Measurements from ENCODE around the gene RBMS3. TPM values are rescaled to one million over a fixed set of nuclear protein-coding genes. Genes with fewer than 3 reads are reported as not detected.

Gene RBMS3
- total and polyA plus RNA-seq, 2 of the 8 experiments (the other 6 are each of a cell fraction or from before 2014, with no cell fraction given): 3.7 to 6.9 TPM

- H2BK12ac ChIP-seq (ENCODE audit: low read depth, low read length): no peak overlapping the region
Observed at GRCh38 chr3:29397406-29397805, 116.5 kb downstream of the RBMS3 start.

More at GRCh38 chr3:29397406-29397805, 116.5 kb downstream of the RBMS3 start:
- Histone ChIP-seq H4K20me1 (replicated peaks in 1 of 2; ENCODE audit: control insufficient read depth in 1 of 2, insufficient read depth in 2 of 2, low read length in 2 of 2) (no peaks in the 10 kb centered on the region), H4K8ac (ENCODE audit: extremely low read depth, insufficient read depth, low read length) (no peak overlapping the region), H2BK20ac (ENCODE audit: low read length) (no peak overlapping the region), H2BK15ac (ENCODE audit: low read length) (no peak overlapping the region), H3K4me3 (ENCODE audit: extremely low read depth in 1 of 4, insufficient read depth in 2 of 4, low read depth in 3 of 4, low read length in 4 of 4) (no peak overlapping the region), H4K91ac (replicated peaks; ENCODE audit: insufficient read length, low read length) (no peak overlapping the region), H3K9me3 (ENCODE audit: insufficient read depth in 2 of 2, low read depth in 1 of 2, low read length in 1 of 2) (peaks cover 5 to 12% of the 10 kb centered on the region in 2 experiments; a peak in 3 of 4 replicates), H3K9ac (replicated peaks in 1 of 4; ENCODE audit: extremely low read depth in 1 of 4, low read depth in 3 of 4, low read length in 3 of 4) (no peak overlapping the region), H3K79me2 (ENCODE audit: control insufficient read depth in 1 of 2, insufficient read depth in 2 of 2, low read length in 2 of 2) (no peaks in the 10 kb centered on the region), H3K4ac (replicated peaks; ENCODE audit: insufficient read length, low read depth, low read length) (no peak overlapping the region), H3K14ac (ENCODE audit: insufficient read length) (no peak overlapping the region), H3K79me1 (ENCODE audit: low read depth, low read length) (no peaks in the 10 kb centered on the region), H3K56ac (replicated peaks; ENCODE audit: insufficient read length, low read depth, low read length) (no peak overlapping the region), H3K18ac (ENCODE audit: extremely low read depth, low read length) (no peak overlapping the region), H4K5ac (ENCODE audit: insufficient read length, low read depth, low read length) (no peak overlapping the region), H2BK120ac (replicated peaks; ENCODE audit: low read depth, low read length) (no peak overlapping the region), H2AFZ (ENCODE audit: low read length) (no peak overlapping the region), H3K23me2 (ENCODE audit: low read depth, low read length) (no peaks in the 10 kb centered on the region), H3K4me2 (ENCODE audit: insufficient read depth in 1 of 2, low read depth in 2 of 2, low read length in 2 of 2) (no peak overlapping the region), H2BK5ac (ENCODE audit: low read depth, low read length) (no peak overlapping the region), H3K23ac (ENCODE audit: insufficient read length) (no peak overlapping the region), H3K27me3 (replicated peaks in 1 of 4; ENCODE audit: control insufficient read depth in 3 of 4, extremely low read depth in 1 of 4, insufficient read depth in 3 of 4, low read length in 3 of 4) (no peaks in the 10 kb centered on the region), H3K36me3 (ENCODE audit: control insufficient read depth in 2 of 4, insufficient read depth in 4 of 4, low read length in 3 of 4) (no peaks in the 10 kb centered on the region; a peak in 2 of 8 replicates), H3K4me1 (replicated peaks in 1 of 4; ENCODE audit: control insufficient read depth in 3 of 4, insufficient read depth in 4 of 4, low read length in 3 of 4) (no peaks in the 10 kb centered on the region), H3K27ac (ENCODE audit: low read depth, low read length) (no peak overlapping the region), H2AK5ac (ENCODE audit: low read depth, low read length) (no peak overlapping the region)
- DNase-seq (ENCODE audit: low read depth in 1 of 2, low spot score in 2 of 2): no peak
- 94% methylated on average over 3 of the region's 3 CpGs; no CpG with 5 or more reads in 1 of the 2 experiments for WGBS, 2 experiments (ENCODE audit: extremely low coverage in 1 of 2, insufficient coverage in 1 of 2, insufficient read length in 1 of 2, insufficient replicate concordance in 2 of 2, low coverage in 1 of 2, low lambda C conversion rate in 2 of 2, missing lambda C conversion rate in 1 of 2)
- CTCF ChIA-PET (ENCODE audit: partially characterized antibody): interaction anchor here (0.9 kb wide), 1 partner anchor 481 kb away, joined by 3 read pairs; no protein-coding TSS in a partner anchor
- no peak for FAIRE-seq
- TF ChIP-seq RXRA (IDR thresholded peaks at IDR 0.05; ENCODE audit: insufficient read depth, low read depth, low read length): no peak
- no peak for TF ChIP-seq POLR2A (IDR thresholded peaks at IDR 0.05; ENCODE audit: control extremely low read depth in 1 of 2, low read depth in 2 of 2, low read length in 2 of 2)
- TF ChIP-seq TCF12 (IDR thresholded peaks at IDR 0.05; ENCODE audit: low read depth, low read length): no peak
- TF ChIP-seq CTBP2 (IDR thresholded peaks at IDR 0.05; ENCODE audit: borderline replicate concordance, insufficient read depth, insufficient read length, low read length): no peak
- no peak for TF ChIP-seq MAX (IDR thresholded peaks at IDR 0.05)
- TF ChIP-seq CREB1 (IDR thresholded peaks at IDR 0.05): no peak
- POLR2A ChIA-PET (ENCODE audit: partially characterized antibody): no interaction called here
